ENCODE data around the gene HYAL1.
A peak's percentile ranks its signal among the peaks of the same experiment; 100 is the strongest.

HYAL1 gene

GRCh38 chr3:50334339-50335075 lies 31.1 kb upstream of the HYAL1 start:
- DNase-seq (ENCODE audit: low spot score), result no peak

DNA sequence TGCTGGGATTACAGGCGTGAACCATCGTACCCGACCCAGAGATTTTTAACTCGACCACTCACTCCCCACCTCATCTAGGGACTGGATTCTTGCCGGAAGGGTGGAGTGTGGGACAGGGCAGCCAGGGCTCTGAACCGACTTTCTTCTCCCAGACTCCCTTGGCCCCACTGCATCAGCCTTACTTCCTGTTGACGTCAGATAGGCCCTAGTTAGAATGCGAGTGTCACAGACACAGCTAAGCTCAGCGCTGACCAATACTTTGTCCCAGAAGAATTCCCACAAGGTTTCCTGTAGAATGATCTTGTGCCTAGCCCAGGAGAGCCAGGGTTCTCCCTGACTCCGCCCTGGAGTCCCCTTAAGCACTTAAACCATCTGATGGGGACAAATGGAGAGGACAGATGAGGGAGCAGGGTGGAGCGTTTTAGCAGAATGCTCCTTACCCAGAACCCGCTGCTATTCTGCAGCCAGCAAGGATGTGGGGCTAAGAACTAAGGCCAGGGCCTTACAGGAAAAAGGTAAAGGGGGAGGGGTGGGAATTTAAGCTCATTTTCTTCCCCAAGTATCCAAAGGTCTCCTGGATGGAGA lies 30.5 kb upstream of the HYAL1 start:
- DNase-seq (ENCODE audit: low spot score), result no peak

GRCh38 chr3:50331364-50331907 lies 28.1 kb upstream of the HYAL1 start:
- no peak for DNase-seq (ENCODE audit: low spot score)

GRCh38 chr3:50330330-50330729 lies 27.0 kb upstream of the HYAL1 start:
- DNase-seq (ENCODE audit: low spot score), result no peak

GRCh38 chr3:50327943-50328691 lies 24.7 kb upstream of the HYAL1 start, which contains the start of gene TUSC2:
TSS of gene TUSC2 (minus strand) at chr3:50328223. CDS start at chr3:50328099, 124 bp downstream.
- DNase-seq (ENCODE audit: low spot score), result peak; percentile 97

- no peak for DNase-seq (ENCODE audit: low spot score)
Measured at GRCh38 chr3:50327129-50327528, 23.8 kb upstream of the HYAL1 start.

GRCh38 chr3:50326182-50326541 lies 22.8 kb upstream of the HYAL1 start:
- no peak for DNase-seq (ENCODE audit: low spot score)

DNA sequence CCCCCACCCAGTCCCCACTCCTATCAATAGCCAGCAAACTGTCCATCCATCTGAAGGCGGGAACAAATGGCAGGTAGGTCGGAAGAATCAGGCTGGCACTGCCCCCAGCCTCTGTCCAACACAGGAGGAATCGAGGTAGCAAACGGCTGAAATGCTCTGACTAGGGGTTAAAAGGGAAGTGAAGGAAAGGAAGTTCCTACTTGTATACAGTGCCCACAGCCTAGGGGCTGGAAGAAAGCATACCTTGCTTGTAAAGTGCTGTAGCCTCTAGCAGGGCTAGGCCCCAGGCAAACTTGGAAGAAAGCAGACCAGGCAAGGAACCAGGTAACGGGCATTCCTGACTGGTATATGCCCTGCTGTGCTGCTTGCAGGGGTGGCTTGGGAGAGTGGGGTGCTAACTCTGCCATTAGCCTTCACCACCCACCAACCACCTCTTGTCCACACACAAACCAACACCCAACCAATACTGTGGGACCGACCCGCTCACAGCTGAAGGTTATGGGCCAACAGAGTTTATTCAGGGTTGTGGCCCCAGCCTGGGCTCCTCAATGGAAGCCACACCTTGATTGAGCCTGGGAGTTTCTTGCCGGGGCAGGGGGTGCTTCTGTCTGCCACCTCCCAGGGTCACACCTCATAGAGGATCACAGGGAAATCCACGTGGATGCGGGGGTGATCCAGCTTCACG lies 22.3 kb upstream of the HYAL1 start:
- DNase-seq (ENCODE audit: low spot score), result no peak

DNA sequence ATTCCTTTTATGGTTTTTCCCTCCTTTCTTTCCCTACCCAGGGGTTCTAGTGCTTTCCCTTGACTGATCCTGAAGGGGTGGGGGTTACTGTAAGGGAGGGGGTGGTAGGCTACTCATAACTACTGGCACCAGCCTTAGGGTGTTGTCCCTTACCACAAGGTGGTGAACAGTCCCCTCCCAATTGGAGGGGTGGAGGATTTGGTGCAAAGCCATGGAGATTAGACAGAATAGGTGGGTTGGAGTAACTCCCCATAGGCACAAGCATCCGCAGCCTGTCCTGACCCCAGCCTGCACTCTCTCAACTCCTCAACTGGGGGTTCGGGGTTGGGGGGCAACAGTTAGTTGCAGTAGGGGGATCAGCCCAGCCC lies 21.7 kb upstream of the HYAL1 start:
- DNase-seq (ENCODE audit: low spot score), result no peak

DNA sequence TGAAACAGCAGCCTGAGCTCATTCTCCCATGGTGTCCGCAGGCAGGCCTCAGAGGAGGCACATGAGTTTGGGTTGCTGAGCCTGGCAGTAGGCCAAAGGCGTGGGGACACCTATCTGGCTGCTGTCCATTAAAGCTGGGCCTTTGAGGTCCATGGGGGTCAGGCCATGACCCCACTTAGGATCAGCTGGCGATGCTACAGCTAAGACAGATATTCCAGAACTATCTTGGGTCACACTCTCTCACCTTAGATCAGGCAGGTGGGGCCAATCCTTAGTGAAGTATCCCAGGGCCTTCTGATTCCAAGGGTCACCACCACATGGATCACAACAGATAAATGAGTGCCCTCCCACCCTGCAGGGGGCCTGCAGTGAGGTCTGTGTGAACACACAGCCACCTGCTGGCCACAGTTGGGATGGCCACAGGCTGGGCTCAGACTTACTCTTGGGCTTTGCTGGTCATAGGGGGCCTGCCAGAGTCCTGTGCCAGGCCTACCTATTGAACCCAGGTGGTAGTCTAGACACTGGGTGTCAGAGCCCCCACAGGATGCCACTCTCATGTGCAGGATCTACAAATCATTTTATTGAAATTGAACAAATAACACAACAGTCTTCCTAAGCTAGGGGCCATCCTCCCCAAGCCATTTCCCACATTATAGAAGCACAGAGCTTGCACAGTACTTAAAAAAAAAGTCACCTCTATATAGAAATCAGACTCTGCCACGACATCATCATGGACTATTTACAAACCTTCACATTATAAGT lies 21.2 kb upstream of the HYAL1 start:
- peak; percentile 73 for DNase-seq (ENCODE audit: low spot score)

GRCh38 chr3:50323614-50324199 lies 20.3 kb upstream of the HYAL1 start:
- no peak for DNase-seq (ENCODE audit: low spot score)

- DNase-seq (ENCODE audit: low spot score), result no peak
Measured at GRCh38 chr3:50323092-50323600, 19.8 kb upstream of the HYAL1 start.

DNA sequence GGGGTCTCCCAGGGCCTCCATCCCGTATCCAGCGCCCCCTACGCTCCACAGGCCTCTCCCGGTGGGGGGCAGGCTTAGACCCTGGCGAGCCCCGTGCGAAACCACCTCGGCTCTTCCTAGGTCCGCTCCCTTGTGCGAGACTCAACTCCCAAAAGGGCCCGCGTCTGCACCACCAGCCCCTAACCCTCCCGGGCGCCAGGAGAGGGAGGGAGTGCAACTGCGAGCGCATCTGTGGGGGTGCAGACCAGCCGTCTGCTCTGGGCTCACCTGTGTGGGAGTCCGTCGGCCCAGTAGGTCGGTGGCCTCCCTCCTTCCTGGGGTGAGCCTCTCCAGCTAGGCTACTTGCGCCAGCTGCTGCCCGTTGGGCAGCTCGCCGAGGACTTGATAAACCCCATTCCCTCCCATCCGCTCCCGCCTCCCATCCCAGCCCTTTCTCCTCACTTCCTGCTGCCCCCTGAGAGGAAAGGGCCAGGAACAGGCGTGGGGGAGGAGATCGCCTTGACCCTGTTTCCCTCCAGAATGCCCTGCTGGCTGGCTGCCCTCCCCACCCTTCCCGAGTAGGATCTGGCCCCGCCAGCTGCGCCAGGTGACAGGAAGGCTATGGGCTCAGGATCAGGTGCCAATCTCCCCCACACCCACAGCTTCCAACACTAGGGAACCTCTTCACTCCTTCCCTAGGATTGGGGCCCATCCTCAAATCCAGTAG lies 19.2 kb upstream of the HYAL1 start, which contains the start of gene HYAL2:
Gene HYAL2, minus strand, starts transcription at position 360 of the 706 bp plus-strand sequence. CDS start 2,256 bp downstream, outside the sequence.
- no peak for DNase-seq (ENCODE audit: low spot score)

GRCh38 chr3:50322115-50322385 lies 18.7 kb upstream of the HYAL1 start:
- DNase-seq (ENCODE audit: low spot score), result no peak

GRCh38 chr3:50321336-50322114 lies 18.2 kb upstream of the HYAL1 start:
- peak; percentile 91 for DNase-seq (ENCODE audit: low spot score)

DNA sequence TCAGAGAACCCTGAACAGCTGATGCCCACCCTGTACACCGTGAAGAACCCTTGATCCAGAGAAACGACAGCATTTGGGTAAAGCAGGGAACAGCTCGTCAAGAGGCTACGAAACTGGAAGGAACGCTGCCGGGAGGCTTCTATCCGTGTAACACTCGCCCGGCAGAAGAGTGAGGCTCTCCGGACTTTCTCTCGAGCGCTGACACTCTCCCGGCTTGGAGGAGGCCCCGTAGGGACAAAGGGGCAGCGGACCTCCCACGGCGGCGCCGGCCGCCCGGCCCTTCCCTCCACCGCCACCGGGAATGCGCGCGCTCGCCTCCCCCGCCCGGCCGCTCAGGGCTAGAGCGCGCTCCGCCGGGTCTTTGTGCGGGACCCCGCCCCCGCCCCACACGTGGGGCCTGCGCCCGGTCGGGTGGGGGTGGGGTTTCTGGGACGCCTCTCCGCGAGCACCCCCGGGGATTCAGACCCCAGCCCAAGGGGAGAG lies 17.5 kb upstream of the HYAL1 start:
- DNase-seq (ENCODE audit: low spot score), result peak; percentile 68

- no peak for DNase-seq (ENCODE audit: low spot score)
Measured at GRCh38 chr3:50319894-50320625, 16.7 kb upstream of the HYAL1 start.

DNA sequence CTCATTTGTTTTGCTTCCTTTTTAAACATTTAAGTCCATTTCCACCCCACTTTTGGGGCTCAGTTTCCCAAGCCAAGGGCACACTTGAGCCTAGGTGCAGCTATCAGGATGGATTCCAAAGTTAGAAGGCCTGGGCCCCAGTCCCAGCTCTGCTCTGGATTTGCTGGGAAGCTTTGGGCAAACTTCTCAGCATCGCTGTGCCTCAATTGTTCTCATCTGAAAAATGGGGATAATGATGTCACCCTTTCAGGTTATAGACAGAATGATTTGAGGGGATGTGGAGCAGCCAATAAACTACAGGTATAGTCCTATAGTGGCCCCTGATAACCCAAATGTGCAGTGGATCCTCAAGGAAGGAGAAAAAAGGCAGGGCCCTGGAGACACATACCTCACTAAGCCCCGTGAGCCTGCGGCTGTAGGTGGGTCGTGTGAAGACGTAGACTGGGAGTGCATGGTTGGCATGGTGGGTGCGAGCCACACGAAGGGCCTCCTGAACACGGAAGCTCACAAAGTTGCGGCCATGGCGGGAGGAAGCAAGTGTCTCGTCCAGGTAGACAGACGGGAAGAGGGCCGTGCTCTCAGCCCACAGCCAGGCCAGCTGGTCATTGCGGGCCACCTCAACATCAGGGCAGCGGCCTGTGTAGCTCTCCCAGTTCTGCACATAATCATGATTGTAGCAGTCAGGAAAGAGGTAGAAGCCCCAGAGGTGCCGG lies 16.0 kb upstream of the HYAL1 start:
- no peak for DNase-seq (ENCODE audit: low spot score)
